Hippocampal formation (tissue), 2 donors: ENCODE measurements around the gene CCDC187.

Source experiments
- DNase-seq, 2 donors: peaks; one replicate each; lab custom pipeline; 2025; lab: John Stamatoyannopoulos, UW

Gene CCDC187

GRCh38 chr9:136283291-136284235 is 20.3 kb downstream of the CCDC187 start:
- DNase-seq, result peak; percentile 37 to 64

GRCh38 chr9:136282272-136282861 is 21.5 kb downstream of the CCDC187 start:
- DNase-seq, result no peak

DNA sequence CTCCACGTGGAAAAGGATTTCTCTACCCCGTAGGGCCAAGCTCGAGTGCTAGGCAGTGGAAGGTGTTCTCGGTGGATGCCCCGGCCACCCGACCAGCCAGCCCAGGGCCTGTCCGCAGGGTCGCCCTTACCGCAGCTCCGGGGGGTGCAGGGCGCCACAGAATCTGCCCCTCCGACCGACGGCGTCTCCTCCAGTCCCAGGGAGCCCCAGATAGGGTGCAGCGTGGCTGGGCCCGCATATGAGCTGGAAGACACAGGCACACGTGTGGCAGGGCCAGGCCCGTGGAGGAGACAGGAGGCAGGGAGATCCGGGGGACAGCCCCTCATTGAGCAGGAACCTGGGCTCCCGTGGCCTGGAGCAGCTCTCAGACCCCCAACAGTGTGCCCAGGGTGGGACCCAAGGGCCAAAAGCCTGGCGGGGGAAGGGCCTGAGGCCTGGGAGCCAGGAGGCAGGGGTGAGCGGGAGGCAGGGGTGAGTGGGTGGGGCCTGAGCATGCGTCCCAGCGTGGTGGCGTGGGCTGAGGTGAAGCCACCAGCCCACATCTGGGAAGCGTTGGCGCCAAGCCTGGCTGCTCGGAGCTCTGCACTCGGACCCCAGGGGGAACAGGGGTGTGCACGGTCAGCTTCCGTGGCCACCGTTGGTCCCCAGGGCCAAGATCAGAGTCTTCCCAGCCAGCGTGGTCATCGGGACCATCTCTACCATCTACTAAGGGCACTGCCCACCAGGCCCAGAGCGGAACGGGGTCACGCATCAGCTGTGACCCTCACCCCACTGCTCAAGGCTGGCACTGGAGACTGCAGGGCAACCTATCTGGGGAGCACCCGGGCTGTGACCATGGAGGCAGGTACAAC is 22.2 kb downstream of the CCDC187 start:
- no peak for DNase-seq

- DNase-seq, result no peak
These were observed 23.2 kb downstream of the CCDC187 start for GRCh38 chr9:136280535-136281315.

- no peak for DNase-seq
These were observed 24.4 kb downstream of the CCDC187 start for GRCh38 chr9:136279471-136279870.

DNA sequence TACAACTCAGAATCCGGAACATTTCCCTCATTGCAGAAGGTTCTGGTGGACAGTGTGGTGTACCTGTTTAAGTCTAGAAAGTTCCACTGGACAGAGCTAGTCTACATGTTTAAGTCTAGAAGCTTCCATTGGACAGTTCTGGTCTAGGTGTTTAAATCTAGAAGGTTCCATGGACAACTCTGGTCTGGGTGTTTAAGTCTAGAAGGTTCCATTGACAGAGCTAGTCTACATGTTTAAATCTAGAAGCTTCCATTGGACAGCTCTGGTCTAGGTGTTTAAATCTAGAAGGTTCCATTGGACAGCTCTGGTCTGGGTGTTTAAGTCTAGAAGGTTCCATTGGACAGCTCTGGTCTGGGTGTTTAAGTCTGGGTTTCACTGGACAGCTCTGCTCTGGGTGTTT is 25.0 kb downstream of the CCDC187 start:
- no peak for DNase-seq

DNA sequence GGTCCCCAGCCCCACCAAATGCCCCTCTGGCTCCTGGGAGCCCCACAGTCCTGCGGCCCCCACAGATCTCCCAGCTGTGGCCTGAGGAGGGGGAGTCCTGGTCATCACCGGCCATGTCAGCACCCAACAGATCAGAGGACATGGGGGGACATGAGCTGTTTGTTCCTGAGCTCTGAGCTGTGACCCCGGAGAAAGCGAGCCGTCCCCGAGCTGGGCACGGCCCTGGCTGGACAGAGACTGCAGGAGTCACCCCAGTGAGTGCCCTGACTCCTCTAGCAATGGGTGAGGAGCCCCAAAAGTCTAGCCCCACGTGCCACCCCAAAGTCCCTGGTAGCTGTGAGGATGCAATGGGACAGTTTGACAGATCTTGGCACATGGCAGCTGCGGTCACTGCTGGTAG is 25.7 kb downstream of the CCDC187 start:
- no peak for DNase-seq

- no peak for DNase-seq
These were observed 26.1 kb downstream of the CCDC187 start for GRCh38 chr9:136277746-136278145.

DNA sequence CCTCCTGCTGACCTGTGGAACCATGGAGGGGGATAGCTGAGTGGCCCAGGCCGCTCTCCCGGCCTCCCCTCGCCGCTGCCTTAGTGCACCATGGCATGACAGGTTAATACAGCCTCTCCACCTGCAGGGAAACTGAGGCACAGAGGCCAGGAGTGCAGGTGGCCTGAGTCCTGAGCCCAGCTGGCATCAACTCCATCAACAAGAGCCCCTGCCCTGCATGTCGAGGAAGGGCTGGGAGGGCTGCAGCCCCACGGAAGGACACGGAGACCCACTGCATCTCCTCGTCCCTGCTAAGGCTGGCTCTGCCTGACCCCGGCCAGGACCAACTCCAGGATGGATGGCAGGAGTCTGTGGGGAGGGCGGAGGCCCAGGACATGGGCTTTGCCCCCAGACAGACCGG is 27.2 kb downstream of the CCDC187 start:
- DNase-seq, result no peak

DNA sequence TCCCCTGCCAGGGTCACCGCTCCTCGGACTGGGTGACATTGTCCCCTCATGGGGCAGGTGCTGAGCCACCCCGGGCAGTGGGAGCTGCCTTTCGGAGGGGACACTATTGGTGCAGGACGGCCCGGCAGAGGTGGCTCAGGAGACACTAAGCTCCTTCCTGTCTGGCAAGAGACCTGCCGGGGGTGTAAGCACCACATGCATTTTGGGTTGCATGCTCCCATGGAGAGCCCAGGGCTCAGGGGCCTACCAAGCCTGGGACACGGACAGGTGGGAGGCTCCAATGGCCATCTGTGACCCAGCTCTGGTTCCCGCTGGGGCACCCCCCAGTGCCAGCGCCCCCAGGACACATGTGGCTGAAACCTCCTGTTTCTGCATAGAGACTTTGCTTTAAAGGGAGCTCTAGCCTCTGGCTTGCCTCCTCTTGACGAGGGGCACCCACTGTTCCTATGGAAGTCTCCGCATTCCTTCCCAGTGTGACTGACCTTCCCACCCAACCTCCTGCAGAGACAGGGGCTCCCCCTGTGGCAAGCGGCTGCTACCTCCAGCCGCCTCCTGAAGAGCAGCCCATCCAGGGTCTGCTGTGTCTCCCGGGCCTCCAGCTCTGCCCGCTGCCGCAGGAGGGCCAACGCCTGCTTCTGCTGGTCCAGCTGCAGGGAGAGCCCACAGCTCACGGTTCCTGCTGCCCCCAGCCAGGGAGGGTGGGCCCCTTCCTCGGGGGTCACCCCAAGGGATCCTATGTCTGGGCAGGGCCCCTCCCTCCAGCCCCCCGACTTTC is 28.1 kb downstream of the CCDC187 start:
- DNase-seq, result no peak

- no peak for DNase-seq
These were observed 28.9 kb downstream of the CCDC187 start for GRCh38 chr9:136274786-136275654.

- DNase-seq, result no peak
These were observed 29.7 kb downstream of the CCDC187 start for GRCh38 chr9:136273921-136274785.

DNA sequence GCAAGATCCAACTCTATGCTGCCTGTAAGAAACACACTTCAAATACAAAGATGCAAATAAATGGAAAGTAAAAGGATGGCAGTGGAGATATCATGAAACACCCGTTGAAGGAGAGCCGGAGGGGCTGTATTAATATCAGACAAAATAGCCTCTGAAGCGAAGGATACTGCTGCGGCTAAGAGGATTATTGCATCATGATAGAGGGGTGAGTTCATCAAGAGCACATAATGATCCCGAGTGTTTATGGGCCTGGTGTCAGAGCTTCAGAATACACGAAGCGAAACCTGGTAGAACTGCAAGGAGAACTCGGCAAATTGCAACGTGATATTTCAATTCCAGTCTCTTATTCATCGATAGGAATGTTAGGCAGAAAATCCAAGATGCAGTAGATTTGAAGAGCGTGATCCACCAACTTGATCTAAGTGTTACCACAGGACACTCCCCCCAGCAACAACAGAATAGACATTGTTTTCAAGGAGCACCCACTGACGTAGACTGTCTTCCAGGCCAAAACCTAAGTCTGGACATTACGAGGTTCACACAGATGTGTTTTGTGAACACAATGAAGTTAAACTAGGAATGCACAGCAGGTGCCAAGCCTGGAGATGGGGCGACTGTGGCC is 30.5 kb downstream of the CCDC187 start:
- DNase-seq, result no peak

DNA sequence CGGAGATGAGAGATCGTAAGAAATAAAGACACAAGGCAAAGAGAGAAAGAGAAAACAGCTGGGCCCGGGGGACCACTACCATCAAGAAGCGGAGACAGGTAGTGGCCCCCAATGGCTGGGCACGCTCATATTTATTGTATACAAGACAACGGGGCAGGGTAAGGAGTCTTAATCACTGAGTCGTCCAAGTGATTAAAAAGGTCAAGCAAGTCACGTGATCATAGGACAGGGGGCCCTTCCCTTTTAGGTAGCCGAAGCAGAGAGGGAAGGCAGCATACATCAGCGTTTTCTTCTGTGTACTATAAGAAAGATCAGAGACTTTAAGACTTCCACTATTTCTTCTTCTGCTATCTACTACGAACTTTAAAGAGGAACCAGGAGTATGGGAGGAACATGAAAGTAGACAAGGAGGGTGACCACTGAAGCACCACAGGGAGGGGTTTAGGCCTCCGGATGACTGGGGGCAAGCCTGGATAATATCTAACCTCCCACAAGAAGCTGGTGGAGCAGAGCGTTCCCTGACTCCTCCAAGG is 33.7 kb downstream of the CCDC187 start:
- DNase-seq, result peak in 1 of 2 donors; percentile 4

- no peak for DNase-seq
These were observed 35.2 kb downstream of the CCDC187 start for GRCh38 chr9:136268735-136269134.

DNA sequence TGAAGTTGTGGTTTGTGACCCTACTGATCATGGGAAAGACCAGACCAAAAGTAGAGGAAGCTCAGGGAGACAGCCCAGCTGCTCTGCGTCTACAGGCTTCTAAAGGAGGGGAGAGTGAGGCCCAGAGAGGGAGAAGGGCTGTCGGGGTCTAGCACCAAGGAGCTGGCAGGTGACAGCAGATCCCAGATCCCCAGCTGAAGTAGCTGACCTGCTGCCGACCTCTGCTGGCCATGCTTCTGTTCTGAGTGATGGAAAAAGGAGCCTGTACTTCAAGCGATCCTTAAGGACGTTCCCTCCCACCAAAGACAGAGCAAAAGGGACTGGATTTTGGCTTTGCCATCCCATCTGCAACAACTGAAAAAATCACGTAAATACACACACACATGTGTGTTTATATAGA is 35.6 kb downstream of the CCDC187 start:
- DNase-seq, result no peak

GRCh38 chr9:136267261-136268111 is 36.4 kb downstream of the CCDC187 start:
- peak; percentile 73 to 75 for DNase-seq
